GM15510 (cell line): ENCODE data around the gene CZIB.

Experiments used
- POLR2A ChIP-seq: IDR thresholded peaks from 3 replicates; pipeline ENCODE4 v1.6.1; 2011; ENCODE audit warnings: borderline replicate concordance; ENCODE audit not compliant: insufficient read length; ENCODE audit errors: extremely low read depth

CZIB gene

DNA sequence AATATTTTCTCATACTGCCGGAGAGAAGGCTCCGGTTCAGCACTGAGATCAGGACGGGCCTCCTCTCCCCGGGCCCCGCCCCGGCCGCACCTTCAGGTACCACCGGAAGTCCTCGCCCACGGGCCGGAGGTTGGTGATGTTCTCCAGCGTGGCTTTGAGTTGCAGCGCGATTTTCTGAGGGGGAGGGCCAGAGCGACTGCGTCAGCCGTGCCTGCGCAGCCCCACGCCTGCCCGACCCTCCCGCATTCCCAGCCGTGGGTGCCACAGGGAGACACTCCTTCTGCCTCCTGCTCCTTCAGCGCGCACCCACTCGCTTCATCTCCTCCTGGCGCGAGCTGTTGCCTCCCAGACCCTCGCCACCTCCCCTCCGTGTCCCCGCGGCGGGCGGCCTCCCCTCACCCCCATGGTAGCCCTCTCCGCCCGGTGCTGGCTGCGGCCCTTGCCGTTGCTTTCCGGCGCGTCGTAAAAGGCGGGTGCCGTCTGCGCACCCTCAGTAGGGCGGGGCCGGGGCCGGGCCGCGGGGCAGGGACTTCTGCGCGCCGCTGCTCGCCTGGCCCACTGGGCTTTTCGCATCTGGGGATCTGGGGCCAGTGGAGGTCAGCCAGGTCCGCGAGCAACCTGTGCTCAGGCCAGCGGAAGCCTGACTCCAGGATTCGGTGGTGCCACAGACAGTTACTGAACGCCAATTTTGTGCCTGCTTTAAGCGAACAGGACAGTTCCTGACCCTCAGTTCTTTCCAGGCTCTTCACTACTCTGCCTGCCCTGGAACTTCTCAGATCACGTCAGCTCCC is at the start of gene CZIB:
Gene CZIB, minus strand, starts transcription at position 464 of the 791 bp plus-strand sequence. Its CDS starts 59 bp downstream, at position 405.
- peak; percentile 98 for TF ChIP-seq POLR2A

DNA sequence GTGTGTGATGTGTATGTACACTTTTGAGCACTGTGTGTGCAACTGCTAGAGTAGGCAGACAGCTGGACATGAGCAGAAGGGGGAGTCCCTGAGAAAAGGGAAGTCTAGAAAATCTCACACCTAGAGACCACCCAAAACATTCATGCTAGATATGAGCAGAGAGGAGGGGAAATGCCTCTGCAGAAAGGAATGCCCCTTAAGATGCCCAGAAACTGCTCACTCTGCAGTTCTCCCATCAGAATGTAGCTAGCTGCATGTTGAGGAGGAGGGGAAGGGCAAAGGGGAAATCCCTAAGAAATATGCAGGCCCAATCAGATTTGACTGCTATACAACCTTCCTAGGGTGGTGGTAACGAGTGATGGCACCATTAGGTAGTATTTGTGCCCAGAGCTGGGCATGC is 49.7 kb upstream of the CZIB start:
- TF ChIP-seq POLR2A = no peak

DNA sequence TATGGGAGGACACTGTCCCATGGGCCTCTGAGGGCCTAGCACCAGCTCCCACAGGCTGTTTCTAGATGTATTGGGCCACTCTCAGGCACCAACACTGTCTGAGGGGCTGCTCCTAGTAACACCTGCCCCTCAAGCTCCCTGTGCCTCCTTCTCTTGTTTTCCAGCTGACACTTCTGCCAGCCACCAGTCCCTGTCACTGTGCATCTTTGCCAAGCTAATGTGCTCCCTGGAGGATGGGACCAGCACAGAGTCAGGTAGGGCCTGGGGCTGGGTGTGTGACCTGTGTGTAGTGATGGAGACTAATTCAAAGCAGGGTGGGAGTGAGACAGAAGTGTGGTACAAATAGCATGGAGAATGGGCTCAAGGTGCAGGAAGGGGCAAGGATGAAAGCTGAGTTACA is 47.3 kb upstream of the CZIB start:
- no peak for TF ChIP-seq POLR2A

DNA sequence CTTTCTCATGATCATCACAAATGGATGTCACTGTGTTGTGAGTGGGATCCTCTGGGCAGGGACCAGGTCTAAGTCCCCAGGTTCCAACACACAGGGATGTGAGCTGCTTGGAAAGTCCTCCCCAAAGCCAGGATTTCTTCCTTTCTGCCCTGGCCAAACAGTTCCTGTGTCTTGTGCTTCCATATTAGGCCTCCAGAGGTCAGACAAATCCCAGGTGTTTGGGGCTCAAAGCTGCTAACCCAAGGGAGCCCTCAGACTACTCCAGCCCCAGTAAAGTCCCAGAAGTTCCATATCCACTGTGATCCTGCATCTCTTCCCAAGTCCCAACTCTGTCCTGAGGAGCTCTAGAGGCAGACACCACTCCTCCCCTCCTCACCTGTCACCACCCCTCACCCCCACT is 45.6 kb upstream of the CZIB start:
- no peak for TF ChIP-seq POLR2A

DNA sequence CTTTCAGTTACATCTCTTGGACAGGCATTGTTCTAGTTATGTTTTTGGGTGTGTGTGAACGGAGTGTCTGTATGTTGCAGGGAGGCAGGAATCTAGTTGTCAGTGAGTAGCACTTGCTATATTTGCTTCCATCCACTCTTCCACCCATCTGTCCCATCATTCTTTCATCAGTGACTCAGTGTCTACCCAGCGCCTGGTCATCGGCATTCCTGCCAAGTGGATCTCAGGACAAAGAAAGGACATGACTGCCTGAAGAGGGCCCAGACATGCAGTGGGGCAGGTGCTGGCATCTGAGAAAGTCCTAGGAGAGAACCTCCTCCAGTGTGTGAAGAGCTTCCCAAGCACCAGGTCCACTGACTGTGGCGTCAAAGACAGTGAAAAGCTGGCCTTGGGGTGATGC is 45.1 kb upstream of the CZIB start:
- TF ChIP-seq POLR2A = no peak

DNA sequence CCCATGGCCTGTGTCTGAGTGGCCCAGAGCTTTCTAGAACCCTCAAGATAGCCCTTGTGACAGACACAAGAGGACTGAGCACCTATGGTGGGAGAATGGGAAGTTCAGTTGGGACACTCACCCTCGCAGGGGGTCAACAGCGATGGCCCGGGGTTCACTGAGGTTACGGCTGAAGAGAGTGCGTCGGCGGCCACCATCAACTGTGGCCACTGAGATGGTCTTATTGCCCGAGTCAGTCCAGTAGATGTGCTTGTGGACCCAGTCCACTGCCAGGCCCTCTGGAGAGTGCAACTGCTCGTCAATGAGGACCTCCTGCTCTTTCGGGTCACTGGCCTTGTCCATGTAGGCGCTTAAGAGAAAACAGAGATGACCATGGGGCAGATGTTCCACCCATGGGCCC is 43.6 kb upstream of the CZIB start:
- TF ChIP-seq POLR2A = no peak

DNA sequence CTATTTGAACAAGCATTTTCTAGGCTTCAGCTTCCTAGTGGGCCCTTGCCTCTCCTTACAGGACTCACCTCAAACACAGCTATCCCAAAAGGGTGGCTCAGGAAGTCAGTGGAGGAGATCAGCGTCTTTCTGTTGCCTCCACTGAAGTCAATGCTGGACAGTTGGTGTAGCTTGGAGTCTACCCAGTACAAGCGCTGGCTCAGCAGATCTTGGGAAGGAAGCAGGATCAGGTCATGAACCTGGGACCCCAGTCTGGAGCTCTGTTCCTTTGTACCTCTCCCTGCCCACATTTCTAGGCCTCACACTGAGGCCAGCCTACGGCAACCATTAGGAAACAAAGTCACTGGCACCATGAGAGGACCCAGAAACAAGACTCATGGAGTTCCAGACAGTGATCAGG is 41.6 kb upstream of the CZIB start:
- TF ChIP-seq POLR2A = no peak

DNA sequence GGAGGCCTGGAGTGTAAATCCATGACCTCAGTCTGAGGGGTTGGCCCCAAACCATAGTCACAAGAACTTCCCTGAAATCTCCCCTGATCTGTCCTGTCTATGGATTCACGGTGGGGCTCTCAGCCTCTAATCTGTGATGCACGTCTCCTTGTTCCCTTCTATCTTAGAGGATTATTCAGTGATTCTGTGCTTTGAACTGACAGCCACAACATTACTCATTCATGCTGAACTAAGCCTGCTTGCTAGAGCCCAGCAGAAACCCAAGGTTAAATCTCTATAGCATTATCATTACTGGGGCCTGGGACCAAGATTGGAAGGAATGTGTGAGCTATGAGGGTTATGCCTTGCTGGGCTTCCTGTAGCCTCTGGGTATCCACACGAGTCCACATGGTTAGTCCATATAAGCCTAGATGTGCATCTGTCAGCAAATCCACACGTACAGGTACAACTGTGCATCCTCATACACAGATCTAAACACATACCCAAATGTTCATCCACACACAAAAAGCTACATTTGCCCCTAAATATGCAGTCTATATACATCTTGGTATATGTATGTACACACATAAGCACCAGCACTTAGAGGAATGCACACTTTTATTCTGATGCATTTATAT is 40.3 kb upstream of the CZIB start:
- TF ChIP-seq POLR2A = no peak

DNA sequence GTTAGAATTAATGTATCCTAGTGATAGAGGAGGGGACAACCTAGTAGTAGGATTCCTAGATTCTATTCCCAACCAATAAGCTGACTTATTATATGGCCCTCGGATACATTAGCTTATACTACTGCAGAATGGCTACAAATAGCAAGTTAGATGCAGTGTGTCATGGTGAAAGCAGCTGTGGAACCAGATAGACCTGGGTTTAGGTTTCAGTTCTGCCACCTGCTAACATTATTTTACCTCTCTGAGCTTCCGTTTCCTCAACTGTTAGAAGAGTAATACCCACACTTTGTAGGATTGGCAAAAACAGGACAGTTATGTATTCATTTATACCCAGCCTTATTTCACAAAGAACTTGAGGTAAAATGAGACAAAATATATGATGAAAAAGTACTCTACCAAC is 39.5 kb upstream of the CZIB start:
- TF ChIP-seq POLR2A = no peak

DNA sequence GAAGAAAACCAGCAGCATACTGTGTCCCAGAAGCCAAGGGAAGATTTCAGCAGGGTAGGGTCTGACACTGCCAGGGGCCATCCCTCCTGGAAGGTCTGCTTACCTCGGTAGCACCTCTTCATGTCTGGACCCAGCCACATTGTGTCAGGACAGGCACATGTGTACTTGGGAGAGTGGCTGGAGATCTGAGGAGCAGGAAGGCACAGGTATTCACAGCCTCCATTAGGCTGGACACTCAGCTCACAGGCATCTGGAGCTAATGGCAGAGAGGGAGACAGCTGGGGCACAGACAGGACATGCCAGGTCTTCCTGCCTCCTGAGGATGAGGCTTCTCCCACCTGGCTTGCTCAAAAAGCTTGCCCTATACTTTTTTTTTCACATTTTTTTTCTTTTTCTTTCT is 37.8 kb upstream of the CZIB start:
- TF ChIP-seq POLR2A = no peak

DNA sequence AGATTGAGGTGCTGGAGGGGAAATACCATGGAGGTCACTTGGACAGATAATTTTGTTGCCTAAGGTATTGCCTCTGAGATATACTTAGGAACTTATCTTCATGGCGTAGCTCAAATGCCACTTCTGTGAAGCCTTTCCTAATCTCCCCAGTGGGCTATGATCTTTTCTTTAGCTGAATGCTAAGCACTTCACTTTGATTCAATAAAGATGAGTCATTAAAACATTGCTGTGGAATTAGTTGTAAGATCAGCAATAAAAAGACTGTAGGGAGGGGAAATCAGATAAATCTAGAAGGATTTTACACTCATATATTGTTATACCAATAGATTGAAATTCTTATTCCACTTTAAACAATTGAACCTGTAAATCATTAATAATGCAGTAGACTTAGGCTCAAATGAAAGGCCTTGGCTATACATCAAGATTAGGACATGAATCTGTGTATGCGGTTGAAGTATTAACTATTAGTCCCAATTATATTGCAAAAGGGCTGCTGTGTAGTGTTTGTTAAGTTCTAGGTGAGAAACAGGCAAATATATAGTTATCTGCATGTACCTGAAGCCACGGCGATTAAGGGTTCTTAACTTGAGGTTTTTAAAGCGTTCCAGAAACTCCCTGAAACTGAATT is 37.1 kb upstream of the CZIB start:
- no peak for TF ChIP-seq POLR2A

DNA sequence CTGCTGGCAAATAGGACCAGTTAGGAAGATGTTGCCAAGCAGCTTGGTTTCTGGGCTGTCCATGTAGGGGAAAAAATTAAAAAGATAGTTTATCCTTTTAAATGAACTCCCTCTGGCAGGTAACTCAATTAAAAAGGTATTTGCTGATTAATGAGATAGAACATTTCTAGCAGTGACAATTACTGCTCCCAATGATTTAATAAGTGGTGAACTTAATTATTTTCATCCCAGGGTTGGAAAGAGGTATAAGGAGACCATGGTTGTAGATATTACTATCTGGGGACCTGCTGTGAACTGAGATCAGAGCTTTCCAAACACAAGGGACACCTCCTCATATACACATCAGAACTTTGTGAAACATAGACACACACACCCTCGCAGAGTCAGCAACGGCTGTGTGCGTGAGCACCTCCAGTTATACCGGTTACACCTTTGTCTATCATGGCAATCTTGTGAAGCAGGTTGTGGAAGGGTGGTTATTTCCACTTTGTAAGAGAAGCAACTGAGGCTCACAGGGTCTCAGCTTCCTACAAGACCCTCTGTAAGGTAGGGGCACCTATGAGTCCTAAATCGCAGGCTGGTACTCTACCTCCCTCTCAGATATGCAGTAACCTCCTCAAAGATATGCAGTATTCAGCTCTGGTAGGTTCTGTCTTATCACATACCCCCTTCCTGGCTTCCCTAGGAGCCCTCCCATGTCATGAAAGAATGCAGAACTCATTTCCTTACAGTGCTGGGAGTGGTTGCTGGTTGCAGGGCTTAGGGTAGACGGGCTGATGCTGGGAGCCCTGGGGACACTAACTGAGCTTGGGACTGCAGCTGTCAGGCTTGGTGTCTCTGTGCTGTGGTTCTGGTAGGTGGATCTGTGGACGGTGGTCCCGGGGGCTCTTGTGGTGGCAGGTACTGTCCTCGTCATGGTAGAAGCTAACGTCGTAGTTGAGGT is 36.3 kb upstream of the CZIB start:
- no peak for TF ChIP-seq POLR2A

DNA sequence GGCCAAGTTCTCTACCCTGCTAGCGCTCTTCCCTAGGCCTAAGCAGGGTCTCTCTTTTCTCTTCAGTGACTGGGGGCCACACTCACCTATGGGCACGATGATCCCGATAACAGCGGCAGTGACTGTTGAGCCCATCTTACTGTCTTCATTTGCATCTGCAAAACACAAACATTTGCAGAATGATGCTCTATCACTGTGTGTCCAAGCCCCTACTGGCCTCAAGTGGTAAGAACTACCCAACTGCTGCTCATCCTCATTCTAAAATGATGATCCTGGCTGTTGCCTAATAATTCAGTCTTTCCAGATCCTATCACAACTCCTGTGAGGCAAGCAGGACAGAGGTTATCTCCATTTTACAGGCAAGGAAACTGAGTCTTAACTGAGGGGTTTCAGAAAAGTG is 34.6 kb upstream of the CZIB start:
- no peak for TF ChIP-seq POLR2A

DNA sequence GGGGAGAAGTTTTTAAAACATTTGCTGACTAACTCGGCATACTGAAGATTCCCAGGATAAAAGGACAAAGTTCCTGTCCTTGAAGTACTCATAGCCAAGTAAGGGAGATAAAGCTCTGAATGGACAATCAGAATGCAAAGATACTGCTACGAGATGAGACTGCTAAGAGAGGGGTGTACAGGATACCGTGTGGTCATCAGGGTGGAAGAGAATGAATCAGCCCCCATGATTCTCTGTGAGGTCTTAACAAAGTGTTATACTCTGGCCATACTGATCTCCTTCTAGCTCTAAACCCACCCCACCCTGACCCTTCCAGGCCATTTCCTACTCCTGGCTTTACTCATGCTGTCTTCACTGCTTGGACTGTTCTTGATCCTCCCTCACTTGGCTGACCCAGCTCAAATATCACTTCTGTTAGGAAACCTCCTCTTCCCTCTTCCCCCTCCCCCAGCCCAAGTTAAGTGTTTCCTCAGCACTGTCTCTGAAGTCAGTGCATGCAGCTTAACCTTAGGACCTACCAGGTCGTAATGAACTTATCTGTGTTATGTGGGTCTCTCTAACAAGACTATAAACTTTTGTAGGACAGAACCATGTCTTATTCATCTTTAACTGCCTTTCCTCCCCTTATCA is 33.7 kb upstream of the CZIB start:
- no peak for TF ChIP-seq POLR2A
